Activated CD4-positive, alpha-beta memory T cell treated with anti-CD3 and anti-CD28 coated beads for 36 hours (primary cell): Measurements from ENCODE around the gene DPEP1. TPM values are rescaled to one million over a fixed set of nuclear protein-coding genes. Genes with fewer than 3 reads are reported as not detected.
"Not testable (repeated sequence)": the region's sequence is repeated elsewhere in the genome, so short reads cannot be mapped to it uniquely, and the experiment has no call there.

Experiments
- CTCF ChIA-PET: fragments of 350-600 bp; sonication (Branson Sonifier 250); formaldehyde crosslinking; loops from one replicate; lab custom pipeline; 2021; ENCODE audit warnings: antibody characterized with exemption, inconsistent platforms; lab: Charles Lee
- POLR2A ChIA-PET: fragments of 350-600 bp; sonication (Branson Sonifier 250); formaldehyde crosslinking; loops from one replicate; lab custom pipeline; 2021; ENCODE audit warnings: antibody characterized with exemption; lab: Charles Lee
- DNase-seq: peaks from one replicate; pipeline ENCODE4 v3.0.0-alpha.2; 2020
- H3K27ac Mint-ChIP-seq: one replicate; pipeline ENCODE4 v1.8.0; 2021; ENCODE audit warnings: mixed read lengths
- H3K27me3 Mint-ChIP-seq: one replicate; pipeline ENCODE4 v1.8.0; 2021; ENCODE audit warnings: mixed read lengths
- H3K36me3 Mint-ChIP-seq: one replicate; pipeline ENCODE4 v1.8.0; 2021; ENCODE audit warnings: mixed read lengths
- H3K4me1 Mint-ChIP-seq: one replicate; pipeline ENCODE4 v1.8.0; 2021; ENCODE audit warnings: low read depth, mixed read lengths
- H3K4me3 Mint-ChIP-seq: one replicate; pipeline ENCODE4 v1.8.0; 2021; ENCODE audit warnings: mild to moderate bottlenecking, mixed read lengths
- H3K9me3 Mint-ChIP-seq: one replicate; pipeline ENCODE4 v1.8.0; 2021; ENCODE audit warnings: mixed read lengths
- intact Hi-C: fragments of 100-400 bp; cut with micrococcal nuclease; formaldehyde crosslinking; loops from one replicate; pipeline ENCODE4 v1.15.1; 2023
- total RNA-seq, 2 experiments: library from RNA; stranded (reverse); gene quantifications; one replicate each; pipeline ENCODE4 v1.2.3, GENCODE V29; 2021

Gene DPEP1
- not detected for total RNA-seq

- H3K4me3 Mint-ChIP-seq = no peak within 1 kb of the TSS
- H3K27ac Mint-ChIP-seq = no peak within 1 kb of the TSS
- DNase-seq = no peak
- POLR2A ChIA-PET = no interaction called here
- no peaks in the 10 kb centered on the region for H3K36me3 Mint-ChIP-seq
- H3K27me3 Mint-ChIP-seq = no peaks in the 10 kb centered on the region
- intact Hi-C loops = no loop called here
- H3K9me3 Mint-ChIP-seq = peaks cover 7% of the 10 kb centered on the region
- peaks cover 7% of the 10 kb centered on the region for H3K4me1 Mint-ChIP-seq
- CTCF ChIA-PET = interaction anchor here (0.6 kb wide), 1 partner anchor 41 kb away, joined by 5 read pairs; no protein-coding TSS in a partner anchor
These were observed at the start of gene DPEP1 for GRCh38 chr16:89613231-89613953. DPEP1 (plus strand) TSS chr16:89613642; CDS start chr16:89630411, 16,769 bp downstream.

DNA sequence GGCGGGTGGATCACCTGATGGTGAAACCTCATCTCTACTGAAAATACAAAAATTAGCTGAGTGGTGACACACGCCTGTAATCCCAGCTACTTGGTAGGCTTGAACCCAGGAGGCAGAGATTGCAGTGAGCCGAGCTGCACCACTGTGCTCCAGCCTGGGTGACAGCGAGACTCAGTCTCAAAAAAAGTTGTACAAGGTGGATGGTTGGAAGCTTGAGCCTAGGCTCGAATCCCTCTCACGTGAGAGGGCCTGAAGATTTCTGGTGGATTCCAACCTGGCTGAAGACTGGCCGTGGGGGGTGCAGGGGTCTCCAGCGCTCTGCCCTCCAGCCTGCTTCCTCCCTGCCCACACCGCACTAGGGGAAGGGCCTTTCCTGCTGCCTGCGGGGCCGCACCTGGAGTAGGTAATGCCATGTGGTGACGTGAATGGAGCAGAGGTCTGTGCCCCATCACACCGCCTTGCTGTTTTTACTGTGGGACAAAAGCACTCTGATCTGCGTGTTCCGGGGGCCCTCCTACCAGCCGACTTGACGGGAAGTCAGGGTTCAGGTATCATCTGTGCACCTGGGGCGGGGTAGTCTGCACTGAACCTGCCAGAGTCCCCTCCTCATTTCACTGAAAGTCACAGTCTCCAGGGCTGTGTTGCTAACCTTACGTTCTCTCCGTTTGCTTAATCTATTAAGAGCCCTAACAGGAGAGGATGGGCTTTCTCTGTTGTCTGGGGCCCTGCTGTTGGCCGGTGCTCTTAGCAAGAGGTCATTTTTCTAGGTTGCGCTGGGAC lies 48.8 kb upstream of the DPEP1 start:
- no peak for DNase-seq
- Mint-ChIP-seq H3K27ac (peak overlapping the region; percentile 33), H3K27me3 (no peaks in the 10 kb centered on the region), H3K36me3 (peaks cover 42% of the 10 kb centered on the region), H3K4me1 (peaks cover 45% of the 10 kb centered on the region), H3K9me3 (no peaks in the 10 kb centered on the region), H3K4me3 (peak overlapping the region; percentile 54)
- CTCF ChIA-PET = interaction anchor here (0.6 to 1.0 kb wide), 3 partner anchors 11 to 77 kb away, joined by 3 read pairs; partner anchors contain the start of gene CPNE7
- POLR2A ChIA-PET = interaction anchor here (0.6 to 1.5 kb wide), 4 partner anchors 11 to 310 kb away, joined by 3 to 5 read pairs (median 4); partner anchors contain the start of genes CPNE7 and SPG7
- intact Hi-C loops = loop anchor here (5.0 kb wide), 3 partner anchors 57 to 242 kb away; partner anchors contain the start of genes CHMP1A, SPATA33 and SPG7

- peak overlapping the region; percentile 33 for H3K27ac Mint-ChIP-seq
- CTCF ChIA-PET = interaction anchor here (0.6 to 1.4 kb wide), 5 partner anchors 8 to 110 kb away, joined by 3 to 5 read pairs (median 3); partner anchors contain the start of gene CPNE7
- H3K36me3 Mint-ChIP-seq = peaks cover 42% of the 10 kb centered on the region
- DNase-seq = no peak
- POLR2A ChIA-PET = interaction anchor here (1.5 kb wide), 1 partner anchor 10 kb away, joined by 5 read pairs; the partner anchor contains the start of gene CPNE7
- peak overlapping the region; percentile 54 for H3K4me3 Mint-ChIP-seq
- no peaks in the 10 kb centered on the region for H3K9me3 Mint-ChIP-seq
- no peaks in the 10 kb centered on the region for H3K27me3 Mint-ChIP-seq
- H3K4me1 Mint-ChIP-seq = peaks cover 44% of the 10 kb centered on the region
- intact Hi-C loops = no loop called here
These were observed 48.3 kb upstream of the DPEP1 start for GRCh38 chr16:89565256-89565505.

- peaks cover 40% of the 10 kb centered on the region for H3K36me3 Mint-ChIP-seq
- peaks cover 44% of the 10 kb centered on the region for H3K4me1 Mint-ChIP-seq
- no peaks in the 10 kb centered on the region for H3K9me3 Mint-ChIP-seq
- H3K27me3 Mint-ChIP-seq = no peaks in the 10 kb centered on the region
- CTCF ChIA-PET = interaction anchor here (0.6 to 1.4 kb wide), 5 partner anchors 8 to 111 kb away, joined by 3 to 5 read pairs (median 3); partner anchors contain the start of gene CPNE7
- intact Hi-C loops = no loop called here
- peak; percentile 73 for DNase-seq
- peak overlapping the region; percentile 33 for H3K27ac Mint-ChIP-seq
- H3K4me3 Mint-ChIP-seq = peak overlapping the region; percentile 37
- POLR2A ChIA-PET = interaction anchor here (1.5 kb wide), 1 partner anchor 10 kb away, joined by 5 read pairs; the partner anchor contains the start of gene CPNE7
These were observed 47.7 kb upstream of the DPEP1 start for GRCh38 chr16:89565506-89566372.

DNA sequence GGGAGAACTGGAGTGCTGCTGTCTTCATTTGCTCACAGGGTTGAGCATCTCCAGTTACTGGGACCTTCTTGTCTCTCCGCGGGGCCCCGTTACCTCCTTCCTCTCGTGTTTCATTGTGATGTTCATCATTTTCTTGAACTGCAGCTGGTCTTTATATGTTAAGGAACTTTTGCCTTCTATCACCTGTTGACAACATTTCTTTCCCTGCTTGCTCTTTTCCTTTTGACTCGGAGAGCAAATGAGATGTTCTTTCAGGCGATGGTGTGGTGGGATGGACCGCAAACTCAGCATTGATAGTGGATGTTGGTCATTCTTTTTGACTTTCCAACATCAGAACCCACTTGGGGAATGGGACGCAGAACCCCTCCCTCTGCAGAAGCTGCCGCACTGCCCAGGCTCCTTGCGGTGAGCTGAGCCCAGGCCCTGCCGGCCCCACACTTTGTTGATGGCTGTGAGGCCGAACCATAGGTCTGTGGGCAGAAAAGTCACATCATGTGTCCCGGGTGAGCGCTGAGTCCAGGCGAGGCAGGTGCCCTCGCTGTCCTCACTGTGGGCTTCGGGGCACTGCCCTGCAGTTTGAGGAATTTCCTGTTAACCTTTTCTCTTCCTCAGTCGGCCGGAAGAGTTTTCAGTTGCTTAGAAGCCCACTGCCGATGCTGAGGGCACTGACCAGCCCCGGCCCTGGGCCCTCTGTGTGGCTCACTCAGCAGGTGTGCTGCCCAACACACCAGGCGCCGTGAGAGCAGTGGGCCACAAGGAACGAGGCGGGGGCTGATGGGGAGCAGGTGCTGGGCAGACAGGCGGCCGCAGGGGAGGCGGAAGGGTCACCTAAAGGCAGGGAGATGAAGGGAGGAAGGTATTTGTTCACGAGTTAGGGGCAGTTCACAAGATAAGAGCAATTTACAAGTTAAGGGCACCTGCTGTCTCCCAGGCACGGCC lies 45.5 kb upstream of the DPEP1 start:
- Mint-ChIP-seq H3K9me3 (no peaks in the 10 kb centered on the region), H3K27ac (no peak overlapping the region), H3K4me1 (peaks cover 33% of the 10 kb centered on the region), H3K36me3 (peaks cover 21% of the 10 kb centered on the region), H3K27me3 (peaks cover 6% of the 10 kb centered on the region), H3K4me3 (no peak overlapping the region)
- no peak for DNase-seq
- intact Hi-C loops = no loop called here
- ChIA-PET CTCF (no interaction called here), POLR2A (interaction anchor here (0.6 kb wide), 1 partner anchor 33 kb away, joined by 3 read pairs; no protein-coding TSS in a partner anchor)

DNA sequence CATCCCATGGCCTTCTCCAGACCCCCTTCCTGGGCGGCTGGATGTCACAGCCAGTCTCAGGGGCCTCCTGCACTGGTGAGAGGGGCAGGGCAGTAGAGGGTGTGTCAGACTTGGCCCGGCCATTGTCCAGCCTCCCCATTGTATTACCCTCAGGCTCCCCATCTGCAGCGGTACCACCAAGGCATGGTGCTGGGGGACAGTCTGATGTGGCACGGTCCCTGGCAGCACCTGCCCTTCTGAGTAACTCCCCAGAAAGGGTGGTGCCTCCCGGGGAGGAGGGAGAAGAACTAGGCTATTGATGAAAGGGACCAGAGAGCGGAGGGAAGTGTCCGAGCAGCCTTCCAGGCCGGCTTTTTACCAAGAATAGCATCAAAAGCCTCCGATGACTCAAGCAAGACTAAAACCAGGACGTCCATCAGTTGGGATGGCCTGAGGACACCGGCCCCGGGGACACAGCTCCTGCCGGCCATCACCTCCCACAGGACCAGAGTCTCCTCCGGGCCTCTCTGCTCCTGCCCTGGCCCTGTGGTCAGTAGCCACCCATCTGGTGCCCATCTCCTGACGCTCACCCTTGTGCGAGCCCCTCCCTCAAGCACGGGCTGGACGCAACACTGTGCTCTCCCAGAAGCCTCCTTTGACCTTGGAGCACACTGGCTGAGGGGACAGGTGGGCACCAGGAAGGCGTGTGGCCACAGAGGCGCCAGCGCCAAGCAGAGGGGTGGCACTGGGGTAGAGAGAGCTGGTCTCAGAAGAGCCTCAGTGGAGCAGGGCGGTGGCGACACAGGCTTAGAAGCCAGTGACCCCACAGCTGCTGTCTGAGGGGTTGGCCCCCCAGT lies 43.7 kb upstream of the DPEP1 start:
- POLR2A ChIA-PET = no interaction called here

DNA sequence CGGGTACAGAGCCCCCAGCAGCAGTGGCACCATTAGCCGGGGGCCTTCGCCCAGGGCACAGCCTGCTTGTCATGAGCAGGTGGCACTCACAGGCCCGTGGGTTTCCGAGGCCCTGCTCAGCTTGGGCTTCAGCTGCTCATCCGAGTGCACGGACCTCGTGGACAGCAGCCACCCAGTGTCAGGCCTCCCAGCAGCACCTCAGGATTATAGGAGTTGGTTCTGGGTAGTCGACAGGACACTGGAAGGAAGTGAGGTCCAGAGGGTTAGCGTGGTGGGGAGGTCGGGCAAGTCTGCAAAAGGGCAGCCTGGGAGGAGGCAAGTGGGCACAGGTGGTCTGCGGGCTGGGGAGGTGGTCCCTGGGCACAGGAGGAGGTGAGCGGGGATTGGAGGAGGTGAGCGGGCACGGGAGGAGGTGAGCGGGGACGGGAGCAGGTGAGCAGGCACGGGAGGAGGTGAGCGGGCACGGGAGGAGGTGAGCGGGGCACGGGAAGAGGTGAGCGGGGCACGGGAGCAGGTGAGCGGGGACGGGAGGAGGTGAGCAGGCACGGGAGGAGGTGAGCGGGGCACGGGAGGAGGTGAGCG lies 43.0 kb upstream of the DPEP1 start:
- intact Hi-C loops = no loop called here
- DNase-seq = no peak
- ChIA-PET CTCF (no interaction called here), POLR2A (no interaction called here)
- H3K4me1 Mint-ChIP-seq = peaks cover 9% of the 10 kb centered on the region
- H3K9me3 Mint-ChIP-seq = no peaks in the 10 kb centered on the region
- H3K36me3 Mint-ChIP-seq = no peaks in the 10 kb centered on the region
- H3K27me3 Mint-ChIP-seq = peaks cover 11% of the 10 kb centered on the region
- no peak overlapping the region for H3K27ac Mint-ChIP-seq
- no peak overlapping the region for H3K4me3 Mint-ChIP-seq

More for the DNA sequence above, 43.7 kb upstream of the DPEP1 start:
- CTCF ChIA-PET = no interaction called here
- Mint-ChIP-seq H3K9me3 (no peaks in the 10 kb centered on the region), H3K36me3 (peaks cover 4% of the 10 kb centered on the region), H3K4me1 (peaks cover 17% of the 10 kb centered on the region), H3K4me3 (no peak overlapping the region), H3K27me3 (peaks cover 11% of the 10 kb centered on the region), H3K27ac (no peak overlapping the region)
- intact Hi-C loops = no loop called here
- DNase-seq = no peak

DNA sequence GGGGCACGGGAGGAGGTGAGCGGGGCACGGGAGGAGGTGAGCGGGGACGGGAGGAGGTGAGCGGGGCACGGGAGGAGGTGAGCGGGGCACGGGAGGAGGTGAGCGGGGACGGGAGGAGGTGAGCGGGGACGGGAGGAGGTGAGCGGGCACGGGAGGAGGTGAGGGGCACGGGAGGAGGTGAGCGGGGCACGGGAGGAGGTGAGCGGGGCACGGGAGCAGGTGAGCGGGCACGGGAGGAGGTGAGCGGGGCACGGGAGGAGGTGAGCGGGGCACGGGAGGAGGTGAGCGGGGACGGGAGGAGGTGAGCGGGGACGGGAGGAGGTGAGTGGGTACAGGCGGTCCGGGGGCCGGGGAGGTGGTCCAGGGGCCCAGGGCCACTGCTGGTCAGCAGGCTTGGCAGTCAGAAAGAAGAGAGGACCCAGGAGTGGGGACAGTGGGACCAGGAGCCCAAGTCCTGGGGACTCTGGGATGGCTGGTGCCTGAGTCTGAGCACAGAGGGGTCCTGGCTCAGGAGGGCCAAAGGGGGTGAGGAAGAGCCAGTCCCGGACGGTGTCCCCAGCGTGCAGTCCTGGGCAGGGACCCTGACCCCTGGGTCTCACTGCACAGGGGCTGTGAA lies 42.4 kb upstream of the DPEP1 start:
- H3K4me1 Mint-ChIP-seq, H3K27ac Mint-ChIP-seq, intact Hi-C loops, POLR2A ChIA-PET, DNase-seq, H3K4me3 Mint-ChIP-seq, CTCF ChIA-PET, H3K36me3 Mint-ChIP-seq, H3K9me3 Mint-ChIP-seq: not testable (repeated sequence)
- H3K27me3 Mint-ChIP-seq = peaks cover 11% of the 10 kb centered on the region

DNA sequence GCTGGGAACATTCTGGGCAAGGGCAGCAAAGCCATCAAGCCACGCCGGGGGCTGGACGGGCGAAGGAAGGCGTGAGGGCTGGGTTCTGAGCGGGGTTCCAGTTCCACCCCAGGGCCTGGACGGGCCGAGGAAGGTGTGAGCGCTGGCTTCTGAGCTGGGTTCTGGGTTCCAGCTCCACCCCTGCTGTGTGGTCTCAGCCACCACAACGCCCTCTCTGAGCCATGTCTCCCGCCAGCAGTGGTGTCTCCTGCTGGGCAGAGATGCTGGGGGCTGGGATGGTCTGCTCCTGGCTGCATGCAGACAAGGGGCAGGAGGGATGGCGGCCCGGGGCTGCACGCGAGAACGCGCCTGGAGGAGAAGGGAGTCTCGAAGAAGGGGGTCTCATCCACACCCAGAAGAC lies 41.8 kb upstream of the DPEP1 start:
- peaks cover 11% of the 10 kb centered on the region for H3K27me3 Mint-ChIP-seq
- no peaks in the 10 kb centered on the region for H3K9me3 Mint-ChIP-seq
- intact Hi-C loops = no loop called here
- no peak for DNase-seq
- H3K4me3 Mint-ChIP-seq = no peak overlapping the region
- H3K27ac Mint-ChIP-seq = no peak overlapping the region
- peaks cover 3% of the 10 kb centered on the region for H3K4me1 Mint-ChIP-seq
- no peaks in the 10 kb centered on the region for H3K36me3 Mint-ChIP-seq
- ChIA-PET POLR2A (no interaction called here), CTCF (interaction anchor here (0.6 kb wide), 1 partner anchor 42 kb away, joined by 5 read pairs; the partner anchor contains the start of gene DPEP1)
